ENCODE data around the gene NSUN4.

DNA sequence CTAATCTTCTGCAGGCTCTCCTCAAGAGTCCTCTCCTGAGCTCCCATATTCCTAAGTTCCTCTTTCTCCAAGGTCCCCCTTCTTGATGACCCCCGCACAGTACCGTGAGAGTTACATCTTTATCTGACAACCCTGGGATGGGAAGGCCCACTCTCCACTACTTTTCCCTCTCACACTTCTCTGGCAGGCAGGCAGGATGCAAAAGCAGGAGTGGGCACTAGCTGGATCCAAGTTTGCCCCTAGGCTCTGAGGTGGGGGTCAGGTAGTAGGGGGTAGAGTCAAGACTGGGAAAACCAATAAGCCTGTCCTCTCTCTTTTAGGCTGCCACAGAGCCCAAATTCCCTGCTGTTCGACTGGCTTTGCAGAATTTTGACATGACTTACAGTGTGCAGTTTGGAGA, 3.9 kb downstream of the NSUN4 start:
- TF ChIP-seq EZH2 (IDR thresholded peaks at IDR 0.05) (no peak), POLR2AphosphoS5 (IDR thresholded peaks at IDR 0.05; ENCODE audit: borderline replicate concordance, low read depth, low read length) (no peak)
